Measurements from ENCODE around the gene CFAP20DC. TPM values are rescaled to one million over a fixed set of nuclear protein-coding genes. Genes with fewer than 3 reads are reported as not detected.

CFAP20DC gene
- total and polyA plus RNA-seq, 2 of the 4 experiments (the other 2 are of a cell fraction) = 1.2 to 1.6 TPM

GRCh38 chr3:58799271-58799670, 250.6 kb downstream of the CFAP20DC start:
- in situ Hi-C loops (cut with MboI; ENCODE audit: low sequenced_read_pairs) = no loop called here
- Histone ChIP-seq H3K27ac (ENCODE audit: insufficient read depth, low read length) (no peak overlapping the region), H3K79me1 (ENCODE audit: low read depth in 1 of 2, low read length in 2 of 2) (no peaks in the 10 kb centered on the region), H3K4ac (ENCODE audit: low read depth, low read length) (no peak overlapping the region), H3K56ac (ENCODE audit: extremely low read depth, insufficient read depth, low read length) (no peak overlapping the region), H2AK9ac (replicated peaks; ENCODE audit: low read depth, low read length, poor library complexity) (no peak overlapping the region), H3K4me2 (ENCODE audit: low read depth, low read length) (no peak overlapping the region), H3K27me3 (ENCODE audit: control insufficient read depth, insufficient read depth, low read length) (no peaks in the 10 kb centered on the region; the same call in 1 of the 2 replicates), H3K9me3 (ENCODE audit: control insufficient read depth, insufficient read depth, low read length) (no peaks in the 10 kb centered on the region), H2BK120ac (ENCODE audit: low read depth, low read length) (no peak overlapping the region), H3K23ac (ENCODE audit: low read depth, low read length) (no peak overlapping the region), H2BK20ac (ENCODE audit: low read depth, low read length) (no peak overlapping the region), H3K4me3 (ENCODE audit: insufficient read depth, low read depth, low read length) (no peak overlapping the region), H3K14ac (replicated peaks; ENCODE audit: low read depth, low read length) (no peak overlapping the region), H2BK5ac (ENCODE audit: low read depth, low read length, poor library complexity, severe bottlenecking) (no peak overlapping the region), H4K5ac (ENCODE audit: low read depth, low read length) (no peak overlapping the region), H2BK15ac (ENCODE audit: low read depth, low read length) (no peak overlapping the region), H2AK5ac (ENCODE audit: low read depth, low read length) (no peak overlapping the region), H3K36me3 (ENCODE audit: control insufficient read depth, insufficient read depth, low read length) (no peaks in the 10 kb centered on the region), H4K8ac (ENCODE audit: low read depth in 2 of 2, low read length in 2 of 2) (no peak overlapping the region), H3K18ac (ENCODE audit: low read depth, low read length) (no peak overlapping the region), H4K91ac (ENCODE audit: insufficient read depth, low read depth, low read length) (no peak overlapping the region), H4K20me1 (ENCODE audit: insufficient read depth, low read length) (no peaks in the 10 kb centered on the region), H3K9me1 (ENCODE audit: insufficient read depth, low read length) (0 out of 2 replicates have a peak, but pooled peaks cover 2% of the 10 kb centered on the region), H3K9ac (ENCODE audit: low read depth, low read length) (no peak overlapping the region), H2AFZ (replicated peaks; ENCODE audit: low read length, poor library complexity) (no peak overlapping the region), H3K4me1 (ENCODE audit: control insufficient read depth, insufficient read depth, low read length) (no peaks in the 10 kb centered on the region)
- no peak for TF ChIP-seq POLR2A (IDR thresholded peaks at IDR 0.05; ENCODE audit: low read depth, low read length)
- TF ChIP-seq MXI1 (IDR thresholded peaks at IDR 0.05; ENCODE audit: borderline replicate concordance, low read depth, low read length) = no peak
- TF ChIP-seq CEBPB (IDR thresholded peaks at IDR 0.05; ENCODE audit: low read depth, low read length) = no peak
- no peak for TF ChIP-seq USF2 (IDR thresholded peaks at IDR 0.05; ENCODE audit: low read depth, low read length)
- TF ChIP-seq RFX5 (IDR thresholded peaks at IDR 0.05; ENCODE audit: low read depth, low read length) = no peak
- DNase-seq (no peak), ATAC-seq (ENCODE audit: low read depth) (no peak)
- WGBS, 2 experiments (ENCODE audit: extremely low coverage in 2 of 2, insufficient read length in 1 of 2) = no CpG with 5 or more reads among the region's 3 CpGs
- CTCF ChIA-PET = no interaction called here
- dilution Hi-C loops (cut with HindIII; ENCODE audit: low sequenced_read_pairs, unreplicated experiment) = no loop called here
- no TSS peak for BruUV-seq (replicated peaks)
- POLR2A ChIA-PET (ENCODE audit: unreplicated experiment) = no interaction called here
- intact Hi-C loops (cut with micrococcal nuclease) = no loop called here
